NCI-H82 (cell line): ENCODE results near the gene STK39.

Experiments
- DNase-seq: peaks from one replicate; lab custom pipeline; 2025; lab: John Stamatoyannopoulos, UW

The STK39 gene

GRCh38 chr2:168208652-168209051 lies 38.7 kb downstream of the STK39 start:
- no peak for DNase-seq

GRCh38 chr2:168207851-168208250 lies 39.5 kb downstream of the STK39 start:
- DNase-seq, result no peak

GRCh38 chr2:168203762-168204693 lies 43.4 kb downstream of the STK39 start:
- no peak for DNase-seq

GRCh38 chr2:168201584-168202116 lies 45.7 kb downstream of the STK39 start:
- no peak for DNase-seq

- no peak for DNase-seq
Observed at GRCh38 chr2:168200930-168201583, 46.3 kb downstream of the STK39 start.

GRCh38 chr2:168198476-168199207 lies 48.8 kb downstream of the STK39 start:
- DNase-seq, result no peak

GRCh38 chr2:168196764-168197180 lies 50.6 kb downstream of the STK39 start:
- DNase-seq, result no peak

GRCh38 chr2:168194784-168195522 lies 52.4 kb downstream of the STK39 start:
- no peak for DNase-seq

- no peak for DNase-seq
Observed at GRCh38 chr2:168192839-168193616, 54.4 kb downstream of the STK39 start.

- DNase-seq, result peak; percentile 41
Observed at GRCh38 chr2:168191955-168192785, 55.2 kb downstream of the STK39 start.

GRCh38 chr2:168190590-168191336 lies 56.6 kb downstream of the STK39 start:
- DNase-seq, result no peak

GRCh38 chr2:168189835-168190569 lies 57.4 kb downstream of the STK39 start:
- no peak for DNase-seq

- DNase-seq, result peak; percentile 70
Observed at GRCh38 chr2:168188002-168188401, 59.4 kb downstream of the STK39 start.

GRCh38 chr2:168186452-168186851 lies 60.9 kb downstream of the STK39 start:
- peak; percentile 47 for DNase-seq

- peak; percentile 76 for DNase-seq
Observed at GRCh38 chr2:168185583-168186274, 61.7 kb downstream of the STK39 start.

GRCh38 chr2:168184681-168185513 lies 62.5 kb downstream of the STK39 start:
- DNase-seq, result peak; percentile 82
